A673 (cell line): ENCODE data around the gene KREMEN1.

Source experiments
- EZH2 ChIP-seq: fragments of 200-600 bp; sonication (generic); IDR thresholded peaks from 2 replicates; pipeline ENCODE4 v1.6.1; 2017; ENCODE audit warnings: borderline replicate concordance, low read depth, mild to moderate bottlenecking, mixed read lengths, antibody characterized with exemption, low read length; ENCODE audit not compliant: poor library complexity, severe bottlenecking
- TF ChIP-seq, protein P1 (sequence below): fragments of 300-800, 200-600 bp; sonication (generic); conservative IDR thresholded peaks from 2 replicates; pipeline ENCODE4 v1.5.1; 2017; ENCODE audit warnings: low read depth, mild to moderate bottlenecking, antibody characterized with exemption, low read length, moderate library complexity, mixed read lengths

DNA sequence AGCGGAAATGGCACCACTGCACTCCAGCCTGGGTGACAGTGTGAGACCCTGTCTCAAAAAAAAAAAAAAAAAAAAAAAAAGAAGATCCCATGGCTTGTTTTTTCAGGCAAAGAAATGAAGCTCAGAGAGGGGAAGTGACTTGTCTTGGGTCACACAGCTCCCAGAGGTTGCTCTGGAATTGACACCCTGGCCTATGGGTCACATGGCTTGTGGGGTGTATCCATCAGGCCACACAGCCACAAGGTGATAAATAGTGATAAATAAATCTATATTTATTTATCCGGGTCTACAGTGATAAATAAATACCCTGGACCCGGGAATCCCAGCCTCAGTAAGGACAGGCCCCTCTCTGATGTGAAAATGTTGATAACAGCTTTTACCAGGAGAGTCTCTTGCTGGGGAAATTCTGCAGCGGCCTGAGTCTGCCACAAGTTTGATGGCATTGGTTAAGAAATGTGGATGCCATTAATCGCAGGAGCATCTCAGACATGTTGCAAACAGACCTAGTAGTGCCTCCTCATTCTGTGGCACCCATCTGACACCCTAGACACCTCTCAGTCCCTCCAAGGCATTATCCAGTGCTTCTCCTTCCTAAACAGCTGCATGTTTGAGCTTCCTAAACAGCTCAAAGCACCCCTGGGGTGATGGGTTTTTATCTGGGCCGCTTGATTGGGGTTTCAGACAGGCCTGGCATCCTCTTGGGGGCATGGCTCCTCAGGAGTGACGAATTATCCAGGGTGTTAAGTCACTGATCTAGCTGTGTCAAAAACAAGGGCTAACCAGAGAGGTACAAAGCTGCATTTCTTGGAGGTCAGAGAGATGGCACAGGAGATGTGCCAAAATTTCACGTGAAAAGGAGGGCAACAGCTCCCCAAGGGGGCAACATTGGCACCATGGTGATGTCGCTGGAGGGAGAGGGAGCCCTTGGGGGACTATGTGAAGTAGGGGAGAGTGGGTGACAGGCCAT, 130.9 kb downstream of the KREMEN1 start:
- TF ChIP-seq, protein P1, sequence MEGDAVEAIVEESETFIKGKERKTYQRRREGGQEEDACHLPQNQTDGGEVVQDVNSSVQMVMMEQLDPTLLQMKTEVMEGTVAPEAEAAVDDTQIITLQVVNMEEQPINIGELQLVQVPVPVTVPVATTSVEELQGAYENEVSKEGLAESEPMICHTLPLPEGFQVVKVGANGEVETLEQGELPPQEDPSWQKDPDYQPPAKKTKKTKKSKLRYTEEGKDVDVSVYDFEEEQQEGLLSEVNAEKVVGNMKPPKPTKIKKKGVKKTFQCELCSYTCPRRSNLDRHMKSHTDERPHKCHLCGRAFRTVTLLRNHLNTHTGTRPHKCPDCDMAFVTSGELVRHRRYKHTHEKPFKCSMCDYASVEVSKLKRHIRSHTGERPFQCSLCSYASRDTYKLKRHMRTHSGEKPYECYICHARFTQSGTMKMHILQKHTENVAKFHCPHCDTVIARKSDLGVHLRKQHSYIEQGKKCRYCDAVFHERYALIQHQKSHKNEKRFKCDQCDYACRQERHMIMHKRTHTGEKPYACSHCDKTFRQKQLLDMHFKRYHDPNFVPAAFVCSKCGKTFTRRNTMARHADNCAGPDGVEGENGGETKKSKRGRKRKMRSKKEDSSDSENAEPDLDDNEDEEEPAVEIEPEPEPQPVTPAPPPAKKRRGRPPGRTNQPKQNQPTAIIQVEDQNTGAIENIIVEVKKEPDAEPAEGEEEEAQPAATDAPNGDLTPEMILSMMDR = no peak
- no peak for TF ChIP-seq EZH2
